H9 (cell line): ENCODE measurements around the gene C20orf202. TPM values are rescaled to one million over a fixed set of nuclear protein-coding genes. Genes with fewer than 3 reads are reported as not detected.

Experiments used
- DNase-seq: peaks from one replicate; pipeline ENCODE4 v3.0.0-alpha.2; 2017
- H2AFZ ChIP-seq: one replicate; pipeline ENCODE4 v1.6.1; 2013; ENCODE audit warnings: mild to moderate bottlenecking, low read length, control low read depth, moderate library complexity
- H2AK5ac ChIP-seq: 2 replicates; pipeline ENCODE4 v1.6.1; 2013; ENCODE audit warnings: low read length, control low read depth, mixed read lengths; ENCODE audit not compliant: insufficient read length
- H2BK120ac ChIP-seq: one replicate; pipeline ENCODE4 v1.6.1; 2013; ENCODE audit warnings: low read depth, mild to moderate bottlenecking, low read length, control low read depth, inconsistent platforms; ENCODE audit not compliant: poor library complexity, severe bottlenecking
- H2BK12ac ChIP-seq: 2 replicates; pipeline ENCODE4 v1.6.1; 2013; ENCODE audit warnings: low read length, control low read depth, mixed read lengths, low read depth; ENCODE audit not compliant: insufficient read length
- H2BK15ac ChIP-seq: 2 replicates; pipeline ENCODE4 v1.6.1; 2013; ENCODE audit warnings: low read depth, low read length, control low read depth
- H2BK20ac ChIP-seq: one replicate; pipeline ENCODE4 v1.6.1; 2013; ENCODE audit warnings: low read depth, mild to moderate bottlenecking, low read length, control low read depth, inconsistent platforms; ENCODE audit not compliant: poor library complexity, severe bottlenecking
- H2BK5ac ChIP-seq: 2 replicates; pipeline ENCODE4 v1.6.1; 2013; ENCODE audit warnings: low read length, control low read depth, mixed read lengths; ENCODE audit not compliant: insufficient read length
- H3K14ac ChIP-seq: 2 replicates; pipeline ENCODE4 v1.6.1; 2013; ENCODE audit warnings: low read length, control low read depth; ENCODE audit not compliant: insufficient read depth
- H3K18ac ChIP-seq: 2 replicates; pipeline ENCODE4 v1.6.1; 2013; ENCODE audit warnings: low read depth, mild to moderate bottlenecking, mixed read lengths, low read length, control low read depth; ENCODE audit not compliant: insufficient read length
- H3K23ac ChIP-seq: 2 replicates; pipeline ENCODE4 v1.6.1; 2013; ENCODE audit warnings: low read length, control low read depth, mixed read lengths, low read depth; ENCODE audit not compliant: insufficient read length
- H3K23me2 ChIP-seq: 2 replicates; pipeline ENCODE4 v1.6.1; 2013; ENCODE audit warnings: low read depth, mild to moderate bottlenecking, mixed read lengths, low read length, control low read depth; ENCODE audit not compliant: insufficient read length, poor library complexity, severe bottlenecking
- H3K27ac ChIP-seq: 2 replicates; pipeline ENCODE4 v1.5.1; 2013; ENCODE audit warnings: low read length, control low read depth, mixed read lengths, low read depth; ENCODE audit not compliant: insufficient read length
- H3K27me3 ChIP-seq: 2 replicates; pipeline ENCODE4 v1.6.1; 2013; ENCODE audit warnings: low read length, control low read depth, inconsistent platforms; ENCODE audit not compliant: insufficient read depth
- H3K4ac ChIP-seq: 2 replicates; pipeline ENCODE4 v1.6.1; 2013; ENCODE audit warnings: low read depth, mild to moderate bottlenecking, control low read depth, inconsistent platforms, low read length, moderate library complexity
- H3K4me1 ChIP-seq: 2 replicates; pipeline ENCODE4 v1.6.1; 2013; ENCODE audit warnings: low read length, control low read depth, inconsistent platforms; ENCODE audit not compliant: insufficient read depth
- H3K4me2 ChIP-seq: 2 replicates; pipeline ENCODE4 v1.6.1; 2013; ENCODE audit warnings: low read length, control low read depth, mixed read lengths; ENCODE audit not compliant: insufficient read length, insufficient read depth
- H3K56ac ChIP-seq: 2 replicates; pipeline ENCODE4 v1.6.1; 2013; ENCODE audit warnings: low read depth, mild to moderate bottlenecking, mixed read lengths, low read length, control low read depth; ENCODE audit not compliant: insufficient read length
- H3K79me1 ChIP-seq: 2 replicates; pipeline ENCODE4 v1.6.1; 2013; ENCODE audit warnings: low read depth, mild to moderate bottlenecking, moderate library complexity, low read length, control low read depth, inconsistent platforms; ENCODE audit not compliant: insufficient read depth, poor library complexity, severe bottlenecking
- H3K79me2 ChIP-seq: 2 replicates; pipeline ENCODE4 v1.6.1; 2013; ENCODE audit warnings: low read length, control low read depth, inconsistent platforms; ENCODE audit not compliant: insufficient read depth
- H3K9ac ChIP-seq: 2 replicates; pipeline ENCODE4 v1.6.1; 2013; ENCODE audit warnings: low read length, control low read depth, mixed read lengths; ENCODE audit not compliant: insufficient read length; ENCODE audit errors: extremely low read depth
- H3K9me3 ChIP-seq: one replicate; pipeline ENCODE4 v1.6.1; 2013; ENCODE audit warnings: low read depth, low read length, inconsistent platforms; ENCODE audit not compliant: control insufficient read depth
- H3T11ph ChIP-seq: one replicate; pipeline ENCODE4 v1.6.1; 2013; ENCODE audit warnings: mild to moderate bottlenecking, low read length, control low read depth, inconsistent platforms
- H4K20me1 ChIP-seq: one replicate; pipeline ENCODE4 v1.6.1; 2013; ENCODE audit not compliant: control insufficient read depth, insufficient read length, insufficient read depth
- H4K5ac ChIP-seq: 2 replicates; pipeline ENCODE4 v1.6.1; 2013; ENCODE audit warnings: low read depth, mild to moderate bottlenecking, mixed read lengths, low read length, control low read depth; ENCODE audit not compliant: insufficient read length
- H4K8ac ChIP-seq: replicated peaks from 2 replicates; pipeline ENCODE4 v1.6.1; 2013; ENCODE audit warnings: low read length, control low read depth, mixed read lengths, low read depth; ENCODE audit not compliant: insufficient read length
- H4K91ac ChIP-seq: 2 replicates; pipeline ENCODE4 v1.6.1; 2013; ENCODE audit warnings: low read depth, mild to moderate bottlenecking, moderate library complexity, mixed read lengths, low read length, control low read depth; ENCODE audit not compliant: insufficient read length
- H3K27ac Mint-ChIP-seq, 3 experiments: 2 replicates in 2 of 3; 3 replicates in 1 of 3; pipeline ENCODE4 v1.8.0; 2020 to 2021; ENCODE audit warnings: mixed read lengths in 3 of 3, mild to moderate bottlenecking in 1 of 3, moderate library complexity in 1 of 3
- H3K27me3 Mint-ChIP-seq: 2 replicates; pipeline ENCODE4 v1.8.0; 2021; ENCODE audit warnings: low read depth, mild to moderate bottlenecking, moderate library complexity, mixed read lengths
- H3K36me3 Mint-ChIP-seq, 3 experiments: 2 replicates in 2 of 3; 3 replicates in 1 of 3; pipeline ENCODE4 v1.8.0; 2020 to 2021; ENCODE audit warnings: low read depth in 3 of 3, mixed read lengths in 3 of 3; ENCODE audit not compliant: insufficient read depth in 1 of 3
- H3K4me1 Mint-ChIP-seq, 2 experiments: 2 replicates each; pipeline ENCODE4 v1.8.0; 2020; ENCODE audit warnings: mixed read lengths in 2 of 2
- H3K4me3 Mint-ChIP-seq, 2 experiments: 2 replicates in 1 of 2; 3 replicates in 1 of 2; pipeline ENCODE4 v1.8.0; 2020 to 2021; ENCODE audit warnings: mild to moderate bottlenecking in 2 of 2, mixed read lengths in 2 of 2, moderate library complexity in 1 of 2
- H3K9me3 Mint-ChIP-seq, 2 experiments: 2 replicates in 1 of 2; 3 replicates in 1 of 2; pipeline ENCODE4 v1.8.0; 2020; ENCODE audit warnings: mild to moderate bottlenecking in 2 of 2, mixed read lengths in 2 of 2, moderate library complexity in 1 of 2
- CTCF ChIP-seq: fragments of 200-600 bp; sonication (generic); conservative IDR thresholded peaks from 3 replicates; pipeline ENCODE4 v1.8.0; 2021; ENCODE audit warnings: antibody characterized with exemption, mild to moderate bottlenecking
- WGBS: extraction: QIAGEN DNeasy Blood & Tissue Kit; methylation state at CpG from one replicate; pipeline ENCODE4 v1.1.7; 2013; ENCODE audit warnings: missing lambda C conversion rate, low lambda C conversion rate, mixed read lengths; ENCODE audit not compliant: insufficient read length; ENCODE audit errors: extremely low coverage; 5-methylcytosine and 5-hydroxymethylcytosine counted together
- total RNA-seq: library from RNA; stranded (reverse); gene quantifications from 2 replicates; pipeline ENCODE4 v1.2.1, GENCODE V29; 2021

The C20orf202 gene
- total RNA-seq, 1 experiment from 2014 or later: 0.13 TPM

GRCh38 chr20:1165941-1166340 lies 37.3 kb upstream of the C20orf202 start:
- Histone ChIP-seq H2BK20ac (no peak overlapping the region), H3K14ac (no peak overlapping the region), H3K23me2 (no peaks in the 10 kb centered on the region), H4K91ac (no peak overlapping the region), H2AFZ (no peak overlapping the region), H2AK5ac (no peak overlapping the region), H3K79me1 (no peaks in the 10 kb centered on the region), H4K5ac (no peak overlapping the region), H3K4me1 (no peaks in the 10 kb centered on the region), H3K9ac (no peak overlapping the region), H3K18ac (no peak overlapping the region), H3K4me2 (no peak overlapping the region), H4K20me1 (no peaks in the 10 kb centered on the region), H3K27me3 (no peaks in the 10 kb centered on the region; the same call in 1 of the 2 replicates), H3K23ac (no peak overlapping the region), H2BK5ac (no peak overlapping the region), H3K27ac (no peak overlapping the region), H3K56ac (no peak overlapping the region), H4K8ac (no peak overlapping the region), H3T11ph (no peak overlapping the region), H2BK12ac (no peak overlapping the region), H3K9me3 (no peaks in the 10 kb centered on the region), H3K4ac (no peak overlapping the region), H2BK120ac (no peak overlapping the region), H3K79me2 (no peaks in the 10 kb centered on the region; the same call in 1 of the 2 replicates), H2BK15ac (no peak overlapping the region)
- no peaks in the 10 kb centered on the region for H3K4me1 Mint-ChIP-seq
- peaks cover 39 to 82% (median 68%) of the 10 kb centered on the region in 3 experiments; a peak in 6 of 7 replicates for H3K36me3 Mint-ChIP-seq
- no peak overlapping the region for H3K27ac Mint-ChIP-seq
- no peaks in the 10 kb centered on the region for H3K27me3 Mint-ChIP-seq
- TF ChIP-seq CTCF: no peak
- no peaks in the 10 kb centered on the region for H3K9me3 Mint-ChIP-seq
- no peak for DNase-seq
- no peak overlapping the region for H3K4me3 Mint-ChIP-seq
- no CpG with 5 or more reads among the region's 9 CpGs for whole genome bisulfite sequencing
